Measurements from ENCODE around the gene C16orf54. TPM values are rescaled to one million over a fixed set of nuclear protein-coding genes. Genes with fewer than 3 reads are reported as not detected.
"Not testable (repeated sequence)": the region's sequence is repeated elsewhere in the genome, so short reads cannot be mapped to it uniquely, and the experiment has no call there.

C16orf54 gene
- total and polyA plus RNA-seq, 4 donors, result 0.38 to 2.4 (median 0.84) TPM

GRCh38 chr16:29727452-29727851, 18.3 kb downstream of the C16orf54 start (continued):
- no peak for TF ChIP-seq RXRA (IDR thresholded peaks at IDR 0.05)

- Histone ChIP-seq H3K9me3 (ENCODE audit: control insufficient read depth in 4 of 4, low read length in 3 of 4) (no peaks in the 10 kb centered on the region), H3K27ac (ENCODE audit: low read depth in 1 of 2, low read length in 2 of 2) (no peak overlapping the region), H3K27me3 (ENCODE audit: control insufficient read depth in 4 of 4, insufficient read depth in 4 of 4, low read length in 3 of 4) (no peaks in the 10 kb centered on the region), H3K9ac (ENCODE audit: low read depth in 1 of 2, low read length in 2 of 2) (no peak overlapping the region), H3K4me1 (ENCODE audit: control insufficient read depth in 4 of 4, insufficient read depth in 4 of 4, low read length in 3 of 4) (peaks cover 0 to 6% (median 2%) of the 10 kb centered on the region in 4 donors), H3K4me3 (ENCODE audit: low read depth in 1 of 3, low read length in 3 of 3) (no peak overlapping the region), H3K36me3 (ENCODE audit: control insufficient read depth in 4 of 4, insufficient read depth in 3 of 4, low read depth in 1 of 4, low read length in 3 of 4) (no peaks in the 10 kb centered on the region)
- WGBS, result 91% methylated on average over 9 of the region's 9 CpGs
- DNase-seq (ENCODE audit: low spot score), result no peak
- TF ChIP-seq MAX (IDR thresholded peaks at IDR 0.05) (no peak), HNF4A (conservative IDR thresholded peaks at IDR 0.05) (no peak), TAF1 (conservative IDR thresholded peaks at IDR 0.05) (no peak), FOXA2 (IDR thresholded peaks at IDR 0.05) (no peak), NR2F2 (IDR thresholded peaks at IDR 0.05) (no peak), JUND (IDR thresholded peaks at IDR 0.05) (no peak), CTCF (IDR thresholded peaks at IDR 0.05; ENCODE audit: low read depth, low read length, missing input control) (no peak)
These were observed 18.9 kb downstream of the C16orf54 start for GRCh38 chr16:29726845-29727377.

GRCh38 chr16:29721167-29721879, 24.5 kb downstream of the C16orf54 start:
- DNase-seq (ENCODE audit: low spot score), result peak; percentile 65
- TF ChIP-seq RAD21 (IDR thresholded peaks at IDR 0.05) (peak; percentile 66 to 75), CTCF (IDR thresholded peaks at IDR 0.05; ENCODE audit: low read depth, low read length, missing input control) (peak; percentile 45), HNF4A (conservative IDR thresholded peaks at IDR 0.05) (peak; percentile 27 to 35)
- H3K9me3 ChIP-seq (ENCODE audit: control insufficient read depth in 4 of 4, low read length in 3 of 4); H3K4me1 ChIP-seq (ENCODE audit: control insufficient read depth in 4 of 4, insufficient read depth in 4 of 4, low read length in 3 of 4); H3K9ac ChIP-seq (ENCODE audit: low read depth in 1 of 2, low read length in 2 of 2); H3K27ac ChIP-seq (ENCODE audit: low read depth in 1 of 2, low read length in 2 of 2); H3K4me3 ChIP-seq (ENCODE audit: low read depth in 1 of 3, low read length in 3 of 3); H3K27me3 ChIP-seq (ENCODE audit: control insufficient read depth in 4 of 4, insufficient read depth in 4 of 4, low read length in 3 of 4); H3K36me3 ChIP-seq (ENCODE audit: control insufficient read depth in 4 of 4, insufficient read depth in 3 of 4, low read depth in 1 of 4, low read length in 3 of 4): not testable (repeated sequence)
- WGBS, result 42% methylated on average over 24 of the region's 24 CpGs

GRCh38 chr16:29720703-29721102, 25.1 kb downstream of the C16orf54 start:
- Histone ChIP-seq H3K9ac (ENCODE audit: low read depth in 1 of 2, low read length in 2 of 2) (no peak overlapping the region), H3K36me3 (ENCODE audit: control insufficient read depth in 4 of 4, insufficient read depth in 3 of 4, low read depth in 1 of 4, low read length in 3 of 4) (no peaks in the 10 kb centered on the region), H3K27ac (ENCODE audit: low read depth in 1 of 2, low read length in 2 of 2) (no peak overlapping the region), H3K9me3 (ENCODE audit: control insufficient read depth in 4 of 4, low read length in 3 of 4) (no peaks in the 10 kb centered on the region), H3K27me3 (ENCODE audit: control insufficient read depth in 4 of 4, insufficient read depth in 4 of 4, low read length in 3 of 4) (no peaks in the 10 kb centered on the region), H3K4me1 (ENCODE audit: control insufficient read depth in 4 of 4, insufficient read depth in 4 of 4, low read length in 3 of 4) (no peaks in the 10 kb centered on the region), H3K4me3 (ENCODE audit: low read depth in 1 of 3, low read length in 3 of 3) (no peak overlapping the region)
- no peak for DNase-seq (ENCODE audit: low spot score)
- WGBS, result 75% methylated on average over 5 of the region's 5 CpGs
- no peak for TF ChIP-seq NR2F2 (IDR thresholded peaks at IDR 0.05)
- TF ChIP-seq FOXA2 (IDR thresholded peaks at IDR 0.05), result no peak
- TF ChIP-seq ZBTB33 (IDR thresholded peaks at IDR 0.05), result no peak
- TF ChIP-seq SP1 (IDR thresholded peaks at IDR 0.05), result no peak
- no peak for TF ChIP-seq REST (IDR thresholded peaks at IDR 0.05)
- no peak for TF ChIP-seq HNF4G (IDR thresholded peaks at IDR 0.05)
